HG02759 (cell line): ENCODE data around the gene DNAJB13.
"Not testable (repeated sequence)": the region's sequence is repeated elsewhere in the genome, so short reads cannot be mapped to it uniquely, and the experiment has no call there.

Experiments
- ATAC-seq: cut with Tn5 transposase; IDR thresholded peaks from one replicate; pipeline ENCODE4 v1.9.1; 2021; ENCODE audit warnings: mild to moderate bottlenecking, moderate library complexity; ENCODE audit not compliant: unreplicated experiment

DNAJB13 gene, protein sequence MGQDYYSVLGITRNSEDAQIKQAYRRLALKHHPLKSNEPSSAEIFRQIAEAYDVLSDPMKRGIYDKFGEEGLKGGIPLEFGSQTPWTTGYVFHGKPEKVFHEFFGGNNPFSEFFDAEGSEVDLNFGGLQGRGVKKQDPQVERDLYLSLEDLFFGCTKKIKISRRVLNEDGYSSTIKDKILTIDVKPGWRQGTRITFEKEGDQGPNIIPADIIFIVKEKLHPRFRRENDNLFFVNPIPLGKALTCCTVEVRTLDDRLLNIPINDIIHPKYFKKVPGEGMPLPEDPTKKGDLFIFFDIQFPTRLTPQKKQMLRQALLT

DNA sequence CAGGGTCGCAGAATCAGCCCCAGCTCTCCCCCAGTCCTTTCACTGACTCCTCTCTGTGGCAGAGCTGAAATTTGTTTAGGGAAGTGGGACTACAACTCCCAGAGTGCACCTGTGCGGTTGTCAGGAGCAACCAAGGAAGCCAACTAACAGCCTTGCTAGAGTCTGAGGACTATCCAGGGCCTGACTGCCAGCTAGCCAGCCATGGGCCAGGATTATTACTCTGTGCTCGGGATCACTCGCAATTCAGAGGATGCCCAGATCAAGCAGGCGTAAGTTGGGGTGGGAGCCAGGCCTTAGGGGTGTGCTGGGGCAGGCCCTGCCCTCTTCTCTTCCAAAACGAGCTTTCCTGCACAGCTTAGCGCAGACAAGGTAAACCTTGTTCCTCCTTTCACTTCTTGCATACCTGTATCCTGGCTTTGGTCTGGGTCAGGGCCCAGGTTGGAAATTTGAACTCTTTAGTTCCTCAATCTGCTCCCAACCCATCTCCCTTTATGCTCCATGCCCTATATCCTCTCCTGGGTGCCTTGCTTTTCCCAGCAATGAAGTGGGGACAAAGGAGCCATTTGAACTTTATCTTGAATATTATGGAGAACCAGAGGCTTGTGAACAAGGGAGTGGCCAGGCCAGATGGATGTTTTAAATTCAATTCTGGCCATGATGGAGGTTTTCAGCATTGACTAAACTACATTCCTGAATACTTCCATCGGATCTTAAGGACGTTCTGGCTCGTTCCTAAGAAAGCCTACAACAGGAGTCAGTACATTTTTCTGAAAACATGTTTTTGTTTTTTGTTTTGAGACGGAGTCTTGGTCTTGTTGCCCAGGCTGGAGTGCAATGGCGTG is at the start of gene DNAJB13:
Gene DNAJB13 (plus strand): TSS at position 158 of the 842 bp plus-strand sequence. CDS start 44 bp downstream, at position 202.
- peak; percentile 75 for ATAC-seq

DNA sequence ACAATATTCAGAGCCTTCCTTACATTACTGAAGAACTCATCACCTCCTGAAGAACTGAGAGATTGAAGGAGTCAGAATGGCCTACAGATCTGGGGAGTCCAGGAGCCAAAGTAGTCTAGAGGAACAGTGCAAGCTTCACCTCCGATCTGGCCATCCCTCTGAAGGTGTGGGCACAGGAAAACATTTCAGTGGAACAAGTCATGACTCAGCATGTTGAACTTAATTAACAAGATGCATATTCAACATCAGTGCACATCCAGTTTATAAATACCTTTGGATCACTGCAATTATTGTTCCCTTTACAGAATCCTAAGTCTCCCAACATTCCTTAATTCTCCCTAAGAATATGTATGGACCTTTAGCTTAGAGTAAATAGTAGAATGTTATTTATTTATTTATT is 48.5 kb upstream of the DNAJB13 start:
- no peak for ATAC-seq

DNA sequence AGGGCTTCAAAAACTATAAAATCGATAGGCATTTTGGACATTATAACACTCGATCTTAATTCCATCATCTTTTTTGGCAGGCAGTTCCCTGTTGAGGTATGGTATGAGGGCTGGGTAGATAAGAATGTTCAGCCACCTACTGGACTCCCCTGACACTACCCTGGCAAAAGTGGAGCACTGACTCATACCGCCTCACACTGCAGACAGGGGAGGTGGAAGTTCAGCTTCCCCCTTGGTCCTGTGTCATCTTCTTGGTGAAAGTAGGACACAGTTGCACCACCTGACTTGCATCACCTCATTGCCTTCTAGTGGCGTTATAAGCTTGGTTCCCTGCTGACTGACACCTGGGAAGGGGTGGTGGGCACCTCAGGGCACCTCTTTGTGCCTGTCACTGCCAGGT is 43.6 kb upstream of the DNAJB13 start:
- no peak for ATAC-seq

DNA sequence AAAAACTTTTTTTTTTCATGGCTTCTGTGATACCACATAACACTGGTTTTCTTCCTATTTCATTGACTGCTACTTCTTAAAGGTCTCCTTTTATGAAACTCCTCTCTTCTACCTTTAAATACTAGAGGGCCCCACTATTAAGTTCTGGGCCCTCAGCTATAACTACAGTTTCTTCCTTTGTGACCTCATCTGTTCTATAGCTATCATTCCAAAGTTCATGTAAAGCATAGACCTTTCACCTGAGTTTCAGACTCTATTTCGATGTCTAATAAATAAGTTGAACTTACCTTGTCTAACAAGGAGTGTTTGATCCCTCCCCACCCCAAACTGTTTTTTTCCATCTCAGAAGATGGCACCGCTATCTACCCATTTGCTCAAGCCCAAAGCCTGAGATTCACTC is 38.8 kb upstream of the DNAJB13 start:
- no peak for ATAC-seq

DNA sequence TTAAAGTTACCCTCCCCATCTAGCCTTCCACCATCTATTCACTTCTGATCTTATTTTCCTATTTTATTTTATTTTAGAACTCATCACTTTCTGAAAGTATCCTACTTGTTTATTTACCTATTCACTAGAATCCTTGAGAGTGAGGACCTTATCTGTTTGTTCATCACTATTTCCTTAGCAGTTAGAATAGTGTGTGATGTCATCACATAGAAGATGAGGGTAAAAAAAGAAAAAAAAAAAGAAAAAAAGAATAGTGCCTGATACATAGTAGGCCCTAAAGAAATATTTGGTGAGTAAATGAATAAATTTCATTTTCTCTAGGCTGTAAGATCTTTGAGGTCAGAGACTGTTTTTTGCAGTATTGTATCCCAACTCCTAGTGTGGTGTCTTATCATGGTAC is 37.4 kb upstream of the DNAJB13 start:
- no peak for ATAC-seq

DNA sequence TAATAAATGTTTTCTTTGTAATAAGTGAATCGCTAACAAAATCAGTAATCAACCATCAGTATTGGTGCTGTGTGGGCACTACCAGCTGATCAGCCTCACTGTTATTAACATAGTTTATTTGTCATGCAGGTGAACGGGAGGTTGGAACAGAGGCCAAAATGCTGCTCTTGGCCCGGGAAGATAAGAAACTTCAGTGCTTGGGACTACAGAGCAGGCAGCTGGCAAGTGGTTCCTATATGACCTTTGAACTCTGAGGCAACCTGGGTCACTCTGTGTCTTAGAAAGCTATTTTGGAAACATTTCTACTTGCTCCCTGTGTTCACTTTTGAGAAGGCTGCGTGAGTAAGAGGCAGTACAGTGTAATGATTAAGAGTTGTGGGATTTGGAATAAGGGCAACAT is 36.5 kb upstream of the DNAJB13 start:
- no peak for ATAC-seq

DNA sequence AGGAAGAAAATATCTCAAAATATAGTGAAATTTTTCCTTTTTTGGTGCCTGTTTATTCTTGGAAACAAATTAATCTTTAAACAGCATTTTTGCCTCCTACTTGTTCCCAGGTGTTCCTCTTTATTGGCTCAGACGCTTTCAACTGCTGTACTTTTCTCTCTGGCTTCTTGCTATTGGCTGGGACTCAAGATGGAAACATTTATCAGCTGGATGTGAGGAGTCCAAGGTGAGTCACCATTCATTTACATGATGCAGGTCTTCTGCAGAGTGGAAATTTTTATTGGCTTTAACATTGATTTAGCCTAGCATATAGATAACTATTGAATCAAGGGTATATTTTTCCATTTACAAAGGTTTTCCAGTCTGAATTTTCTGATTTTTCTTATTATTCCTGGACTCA is 34.4 kb upstream of the DNAJB13 start:
- ATAC-seq: no peak

DNA sequence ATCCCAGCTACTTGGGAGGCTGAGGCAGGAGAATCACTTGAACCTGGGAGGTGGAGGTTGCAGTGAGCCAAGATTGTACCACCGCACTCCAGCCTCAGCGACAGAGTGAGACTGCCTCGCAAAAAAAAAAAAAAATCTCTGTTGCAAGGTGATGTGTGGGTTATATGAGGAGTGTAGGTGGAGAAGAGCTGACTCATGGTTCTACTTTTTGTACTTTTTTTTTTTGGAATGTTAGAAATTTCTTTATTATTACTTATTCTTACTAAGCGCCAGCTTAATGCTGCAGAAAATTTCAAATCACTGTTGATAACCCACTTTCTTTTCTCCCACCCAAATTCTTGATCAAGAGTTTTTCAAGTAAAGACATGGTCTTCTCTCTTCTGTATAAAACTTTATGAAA is 29.6 kb upstream of the DNAJB13 start:
- ATAC-seq: no peak

DNA sequence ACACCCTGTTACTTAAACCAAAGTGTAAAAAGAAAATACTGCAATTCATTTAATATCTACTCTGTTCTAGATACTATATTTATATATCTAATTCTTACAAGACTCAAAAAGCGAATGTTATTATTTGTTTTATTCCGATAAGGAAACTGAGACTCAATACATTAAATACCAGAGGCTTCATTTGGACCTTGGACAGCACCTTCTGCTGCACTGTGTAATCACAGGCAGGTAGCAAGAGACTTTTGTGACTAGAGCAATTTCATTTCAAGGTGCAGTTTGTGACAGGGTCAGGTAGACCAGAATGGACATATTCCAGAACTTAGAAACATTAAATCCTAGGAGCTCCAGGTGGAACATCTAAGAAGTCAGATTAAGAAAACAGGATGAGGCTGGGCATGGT is 21.4 kb upstream of the DNAJB13 start:
- no peak for ATAC-seq

DNA sequence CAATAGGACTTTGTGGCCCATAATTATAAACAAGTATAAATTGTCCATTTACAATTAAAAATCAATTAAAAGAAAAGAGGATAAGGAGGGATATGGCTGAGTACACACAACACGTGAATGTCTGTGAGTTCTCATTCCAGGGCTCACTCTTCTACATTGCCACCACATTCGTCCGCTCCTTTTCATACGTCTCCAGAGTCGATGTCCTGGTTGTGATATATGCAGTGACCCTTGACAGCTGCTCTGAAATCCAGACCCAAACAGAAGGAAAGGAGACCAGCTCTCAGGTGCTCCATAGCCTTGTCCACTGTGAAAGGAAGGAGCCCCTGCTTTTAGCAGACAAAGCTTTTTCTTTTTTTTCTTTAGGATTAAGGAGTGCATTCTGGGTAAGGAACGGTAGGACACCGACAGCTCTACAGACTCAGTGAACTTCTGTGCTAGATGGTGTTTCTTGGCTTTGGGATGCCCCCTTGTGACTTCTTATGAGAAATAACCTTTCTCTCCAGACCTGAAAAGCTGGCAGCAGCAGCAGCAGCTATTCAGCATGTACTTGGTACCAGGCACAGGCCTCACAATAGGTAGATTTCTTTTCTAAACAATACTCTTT is 19.7 kb upstream of the DNAJB13 start:
- no peak for ATAC-seq

DNA sequence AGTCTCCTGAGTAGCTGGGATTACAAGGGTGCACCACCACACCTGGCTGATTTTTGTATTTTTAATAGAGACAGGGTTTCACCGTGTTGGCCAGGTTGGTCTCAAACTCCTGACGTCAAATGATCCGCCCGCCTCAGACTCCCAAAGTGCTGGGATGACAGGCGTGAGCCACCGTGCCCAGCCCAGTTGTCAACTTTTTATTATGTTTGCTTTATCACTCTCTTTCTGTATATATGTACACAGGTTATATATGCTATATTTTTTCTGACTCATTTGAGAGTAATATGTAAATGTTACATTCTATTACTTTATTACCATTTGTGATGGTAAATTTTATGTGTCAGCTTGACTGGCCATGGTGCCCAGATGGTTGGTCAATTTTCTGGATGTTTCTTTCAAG is 18.9 kb upstream of the DNAJB13 start:
- no peak for ATAC-seq

DNA sequence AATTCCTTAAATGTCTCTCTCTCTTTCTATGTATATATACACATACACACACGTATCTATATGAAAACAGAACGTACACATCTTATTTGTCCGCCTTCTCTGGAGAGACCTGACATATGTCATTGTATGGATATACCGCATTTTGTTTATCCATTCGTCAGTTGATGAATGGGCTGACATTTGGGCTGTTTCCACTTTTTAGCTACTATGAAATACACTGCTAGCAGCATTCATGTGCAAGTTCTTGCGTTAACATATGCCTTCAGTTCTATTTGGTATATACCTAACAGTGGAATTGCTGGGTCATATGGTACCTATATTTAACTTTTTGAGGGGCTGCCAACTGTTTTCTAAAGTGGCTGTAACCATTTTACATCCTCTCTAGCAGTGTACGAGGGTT is 18.0 kb upstream of the DNAJB13 start:
- ATAC-seq: no peak

DNA sequence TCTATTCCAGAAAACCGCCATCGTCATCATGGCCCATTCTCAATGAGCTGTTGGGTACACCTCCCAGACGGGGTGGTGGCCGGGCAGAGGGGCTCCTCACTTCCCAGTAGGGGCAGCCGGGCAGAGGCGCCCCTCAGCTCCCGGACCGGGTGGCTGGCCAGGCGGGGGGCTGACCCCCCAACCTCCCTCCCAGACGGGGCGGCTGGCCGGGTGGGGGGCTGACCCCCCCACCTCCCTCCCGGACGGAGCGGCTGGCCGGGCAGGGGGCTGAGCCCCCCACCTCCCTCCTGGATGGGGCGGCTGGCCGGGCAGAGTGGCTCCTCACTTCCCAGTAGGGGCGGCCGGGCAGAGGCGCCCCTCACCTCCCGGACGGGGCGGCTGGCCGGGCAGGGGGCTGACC is 14.8 kb upstream of the DNAJB13 start:
- not testable (repeated sequence) for ATAC-seq

DNA sequence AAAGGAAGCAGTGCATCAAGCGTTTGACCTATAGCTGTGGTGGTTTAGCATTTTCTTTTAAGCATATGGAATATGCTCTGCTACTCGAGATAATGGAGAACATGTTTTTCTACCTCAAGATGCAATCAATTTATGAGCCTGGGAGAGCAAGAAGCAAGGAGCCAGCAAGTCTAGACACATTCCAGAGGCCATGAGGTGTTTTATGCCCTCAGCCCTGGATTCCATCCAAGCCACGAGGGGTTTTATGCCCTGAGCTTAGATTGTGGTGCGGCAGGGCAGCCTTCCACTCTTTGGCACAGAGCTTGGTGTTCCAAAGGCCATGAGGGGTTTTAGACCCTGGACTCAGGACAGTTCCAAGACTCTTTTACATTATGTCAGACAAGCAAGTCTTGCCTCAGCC is 11.7 kb upstream of the DNAJB13 start:
- ATAC-seq: no peak

DNA sequence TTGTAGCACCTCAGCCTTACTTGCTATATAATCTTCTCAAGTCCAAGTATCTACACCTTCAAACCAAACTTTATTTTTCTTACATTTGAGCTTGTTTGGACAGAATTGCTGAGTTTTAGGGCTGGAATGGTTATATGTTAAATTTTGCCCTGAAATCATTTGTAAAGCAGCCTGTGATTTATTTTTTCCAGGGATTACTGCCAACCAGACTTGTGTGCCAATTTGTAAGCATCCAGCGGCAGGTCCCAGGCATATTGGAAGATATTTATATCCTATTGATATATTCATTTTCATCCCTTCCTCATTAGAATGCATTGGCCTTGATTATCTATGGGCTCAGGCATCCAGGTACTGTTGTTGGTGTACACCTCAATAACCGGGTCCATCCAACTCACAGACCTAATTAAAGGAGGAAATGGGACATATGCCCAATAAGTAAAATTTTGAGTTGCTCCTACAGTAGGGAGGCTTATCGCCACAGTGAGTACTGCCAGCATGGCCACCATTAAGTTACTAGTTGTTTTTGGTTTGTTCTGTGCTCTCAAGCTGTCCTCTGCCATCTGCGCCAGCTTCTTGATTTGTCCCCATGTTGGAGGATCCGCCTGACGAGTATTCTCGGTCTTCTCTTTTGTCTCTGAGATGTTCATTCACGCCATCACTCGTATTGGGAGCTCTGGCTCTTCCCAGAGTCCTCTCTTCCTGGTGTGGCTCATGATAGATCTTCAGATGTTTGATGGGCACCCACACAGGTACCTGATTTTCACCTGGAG is 9.8 kb upstream of the DNAJB13 start:
- no peak for ATAC-seq

DNA sequence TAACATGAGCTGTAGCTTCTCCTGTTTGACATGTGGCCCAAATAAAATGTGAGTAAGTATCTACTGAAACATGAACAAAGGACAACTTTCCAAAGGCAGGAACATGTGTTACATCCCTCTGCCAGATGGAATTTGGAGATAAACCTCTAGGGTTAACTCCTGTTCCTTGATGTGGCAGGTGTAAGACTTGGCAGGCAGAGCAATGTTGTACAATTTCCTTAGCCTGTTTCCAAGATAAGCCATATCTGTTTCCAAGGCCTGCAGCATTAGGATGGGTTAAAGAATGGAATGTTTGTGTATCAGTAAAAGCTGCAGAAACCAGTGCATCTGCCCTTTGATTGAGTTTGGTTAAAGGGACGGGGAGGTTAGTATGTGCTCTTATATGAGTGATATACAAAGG is 8.8 kb upstream of the DNAJB13 start:
- ATAC-seq: no peak

DNA sequence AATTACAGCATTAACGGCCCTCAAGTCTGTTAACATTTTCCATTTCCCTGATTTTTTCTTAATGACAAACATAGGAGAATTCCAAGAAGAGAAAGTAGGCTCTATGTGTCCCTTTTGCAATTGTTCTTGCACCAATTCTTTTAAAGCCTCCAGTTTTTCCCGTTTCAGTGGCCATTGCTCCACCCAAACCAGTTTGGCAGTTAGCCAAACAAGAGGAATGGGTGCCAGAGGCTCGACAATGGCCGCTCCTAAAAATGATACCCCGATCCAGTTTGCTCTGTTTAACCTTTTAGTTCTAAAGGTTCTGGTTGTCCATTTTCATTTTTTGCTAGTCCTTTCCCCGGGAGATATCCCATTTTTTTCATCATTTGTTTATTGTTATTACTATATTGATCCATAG is 6.7 kb upstream of the DNAJB13 start:
- ATAC-seq: no peak

DNA sequence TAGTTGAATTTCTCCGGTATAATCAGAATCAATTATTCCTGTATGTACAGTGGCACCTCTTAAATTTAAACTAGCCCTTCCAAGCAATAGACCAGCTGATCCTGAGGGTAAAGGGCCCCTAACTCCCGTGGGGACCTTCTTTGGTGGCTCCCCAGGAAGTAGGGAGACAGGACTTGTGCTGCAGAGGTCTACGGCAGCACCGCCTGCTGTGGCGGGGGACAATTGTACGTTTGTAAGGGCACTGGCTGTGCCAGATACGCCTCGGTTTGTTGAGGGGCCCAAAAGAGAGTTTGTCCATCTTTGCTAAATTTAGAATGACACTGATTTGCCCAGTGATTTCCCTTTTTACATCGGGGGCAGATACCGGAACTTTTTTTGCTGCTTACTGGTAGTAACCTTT is 5.9 kb upstream of the DNAJB13 start:
- ATAC-seq: no peak

DNA sequence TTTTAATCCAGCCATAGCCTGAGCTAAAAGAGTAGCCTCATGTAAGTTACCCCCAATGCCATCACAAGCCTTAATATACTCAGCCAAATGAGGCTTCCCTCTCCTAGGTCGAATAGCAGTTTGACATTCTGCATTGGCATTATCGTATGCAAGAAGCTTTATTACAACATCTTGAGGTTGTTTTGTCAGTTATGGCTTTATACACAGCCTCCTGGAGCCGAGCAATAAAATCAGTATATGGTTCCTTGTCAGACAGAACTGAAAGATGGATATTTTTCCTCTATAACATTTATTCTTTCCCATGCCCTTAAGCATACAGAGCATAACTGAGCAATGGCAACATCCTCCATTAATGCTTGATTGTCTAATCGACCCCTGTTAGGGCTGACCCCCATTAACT is 5.4 kb upstream of the DNAJB13 start:
- ATAC-seq: no peak

DNA sequence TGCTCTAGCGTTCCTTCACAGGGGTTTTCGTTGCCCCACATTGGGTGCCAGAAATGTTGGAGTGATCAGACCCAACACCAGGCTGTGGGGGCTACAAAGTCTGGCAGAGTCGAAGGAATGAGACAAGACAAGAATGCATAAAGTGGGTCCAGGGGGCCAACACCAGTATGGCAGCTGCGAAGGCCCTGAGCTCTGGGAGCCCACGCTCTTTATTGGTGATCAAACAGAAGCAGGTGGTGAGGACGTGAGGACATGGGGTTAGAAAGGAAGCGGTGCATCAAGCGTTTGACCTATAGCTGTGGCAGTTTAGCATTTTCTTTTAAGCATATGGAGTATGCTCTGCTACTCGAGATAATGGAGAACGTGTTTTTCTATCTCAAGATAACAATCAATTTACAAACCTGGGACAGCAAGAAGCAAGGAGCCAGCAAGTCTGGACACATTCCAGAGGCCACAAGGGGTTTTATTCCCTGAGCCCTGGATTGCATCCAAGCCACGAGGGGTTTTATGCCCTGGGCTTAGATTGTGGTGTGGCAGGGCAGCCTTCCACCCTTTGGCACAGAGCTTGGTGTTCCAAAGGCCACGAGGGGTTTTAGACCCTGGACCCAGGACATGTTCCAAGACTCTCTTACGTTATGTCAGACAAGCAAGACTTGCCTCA is 3.9 kb upstream of the DNAJB13 start:
- no peak for ATAC-seq

DNA sequence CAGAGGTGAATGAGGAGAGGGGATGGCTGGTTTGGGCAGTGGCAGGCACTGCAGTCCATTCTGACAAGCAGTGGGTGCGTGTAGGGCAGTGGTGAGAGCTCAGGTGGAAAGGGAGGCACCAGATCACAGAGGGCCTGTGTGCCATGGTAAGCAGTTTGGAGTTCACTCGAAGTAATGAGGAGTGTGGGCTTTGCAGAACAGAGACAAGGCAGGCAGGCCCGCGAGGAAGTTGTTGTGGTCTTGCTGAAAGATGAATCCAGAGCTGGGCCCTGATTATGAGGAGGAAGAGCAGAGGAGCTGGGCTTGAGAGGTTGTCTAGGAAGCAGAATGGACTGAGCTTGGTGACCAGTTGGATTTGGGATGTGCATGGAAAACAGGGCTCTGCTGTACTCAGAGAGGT is 1.6 kb upstream of the DNAJB13 start:
- no peak for ATAC-seq
